Esophagus squamous epithelium (tissue), 5 donors: ENCODE data around the gene NFATC3. TPM values are rescaled to one million over a fixed set of nuclear protein-coding genes. Genes with fewer than 3 reads are reported as not detected.

Experiments used
- DNase-seq: peaks from one replicate; lab custom pipeline; 2025; lab: John Stamatoyannopoulos, UW
- H3K27ac ChIP-seq, 4 donors: fragments of 200-600 bp; sonication (generic); one replicate each; pipeline ENCODE4 v1.5.1; 2016 to 2019; ENCODE audit warnings: mild to moderate bottlenecking in 1 of 4
- H3K27me3 ChIP-seq, 4 donors: fragments of 200-600 bp; sonication (generic); 1 replicate in 3 of 4; 2 replicates in 1 of 4; pipeline versions ENCODE4 v1.5.1 to v1.6.0; 2017 to 2021; ENCODE audit warnings: antibody characterized with exemption in 1 of 4
- H3K36me3 ChIP-seq, 3 donors: fragments of 200-600 bp; sonication (generic); one replicate each; pipeline ENCODE4 v1.5.1; 2016 to 2019
- H3K4me1 ChIP-seq, 3 donors: fragments of 200-600 bp; sonication (generic); one replicate each; pipeline ENCODE4 v1.5.1; 2017 to 2019
- H3K4me3 ChIP-seq, 4 donors: fragments of 200-600 bp; sonication (generic); 1 replicate in 3 of 4; 2 replicates in 1 of 4; pipeline ENCODE4 v1.5.1; 2016 to 2019; ENCODE audit warnings: mild to moderate bottlenecking in 2 of 4, moderate library complexity in 1 of 4
- H3K9me3 ChIP-seq, 3 donors: fragments of 200-600 bp; sonication (generic); one replicate each; pipeline ENCODE4 v1.5.1; 2016 to 2019
- CTCF ChIP-seq, 6 experiments: fragments of 450-650 bp in 4 of 6; fragments of 200-600 bp in 2 of 6; sonication (generic) in 2 of 6; IDR thresholded peaks; one replicate each; pipeline ENCODE4 v1.5.1; 2016 to 2019; ENCODE audit warnings: antibody characterized with exemption in 6 of 6, mild to moderate bottlenecking in 4 of 6, moderate library complexity in 4 of 6
- POLR2A ChIP-seq, 4 donors: fragments of 450-650 bp; IDR thresholded peaks; one replicate each; pipeline ENCODE4 v1.6.1; 2017; ENCODE audit warnings: antibody characterized with exemption in 4 of 4, mild to moderate bottlenecking in 4 of 4, moderate library complexity in 3 of 4
- WGBS, 2 donors: methylation state at CpG; one replicate each; pipeline ENCODE4 v1.1.5; 2018; 5-methylcytosine and 5-hydroxymethylcytosine counted together
- intact Hi-C: fragments of 100-400 bp; cut with DNase I; formaldehyde crosslinking; loops from one replicate; pipeline ENCODE4 v1.15.0; 2022
- total RNA-seq, 4 donors: library from RNA; depleted of rRNA; stranded (reverse); fragments of >200 nt; gene quantifications; one replicate each; pipeline ENCODE4 v1.1.0, GENCODE V29; 2016
- donor health status: DM: yes; HTN: yes; CAD: no.

Gene NFATC3
- total RNA-seq, 4 donors from 2014 or later, result 18.6 to 30.9 (median 20.5) TPM

GRCh38 chr16:68253721-68254120, 168.6 kb downstream of the NFATC3 start:
- Histone ChIP-seq H3K4me1 (peaks cover 3 to 15% (median 8%) of the 10 kb centered on the region in 3 donors), H3K9me3 (no peaks in the 10 kb centered on the region), H3K27ac (no peak overlapping the region), H3K4me3 (no peak overlapping the region), H3K27me3 (no peaks in the 10 kb centered on the region), H3K36me3 (peaks cover 0 to 99% (median 13%) of the 10 kb centered on the region in 3 donors)
- TF ChIP-seq POLR2A (IDR thresholded peaks at IDR 0.05), result no peak
- no peak for DNase-seq
- intact Hi-C loops, result loop anchor here (10.0 kb wide), 1 partner anchor 61 kb away; the partner anchor contains the start of genes PRMT7 and SLC7A6OS
- WGBS, 2 donors, result 90 to 92% methylated on average over 2 to 4 of the region's 4 CpGs

GRCh38 chr16:68255712-68256111, 170.5 kb downstream of the NFATC3 start:
- Histone ChIP-seq H3K9me3 (no peaks in the 10 kb centered on the region), H3K36me3 (peaks cover 6 to 99% (median 12%) of the 10 kb centered on the region in 3 donors), H3K4me1 (peaks cover 3 to 15% (median 8%) of the 10 kb centered on the region in 3 donors), H3K27ac (no peak overlapping the region), H3K4me3 (no peak overlapping the region), H3K27me3 (no peaks in the 10 kb centered on the region)
- no peak for DNase-seq
- 94 to 95% methylated on average over 4 to 10 of the region's 18 CpGs for WGBS, 2 donors
- intact Hi-C loops, result loop anchor here (10.0 kb wide), 1 partner anchor 59 kb away; the partner anchor contains the start of genes PRMT7 and SLC7A6OS
- TF ChIP-seq POLR2A (IDR thresholded peaks at IDR 0.05), result no peak
- TF ChIP-seq CTCF (IDR thresholded peaks at IDR 0.05), result no peak

GRCh38 chr16:68257251-68257905, 172.2 kb downstream of the NFATC3 start:
- 66 to 87% methylated on average over 5 to 6 of the region's 6 CpGs for WGBS, 2 donors
- Histone ChIP-seq H3K36me3 (peaks cover 6 to 84% (median 12%) of the 10 kb centered on the region in 3 donors), H3K9me3 (no peaks in the 10 kb centered on the region), H3K27ac (peak overlapping the region; percentile 38 to 78 (median 50)), H3K4me3 (no peak overlapping the region), H3K4me1 (peaks cover 3 to 21% (median 8%) of the 10 kb centered on the region in 3 donors), H3K27me3 (no peaks in the 10 kb centered on the region)
- no peak for DNase-seq
- TF ChIP-seq CTCF (IDR thresholded peaks at IDR 0.05) (no peak), POLR2A (IDR thresholded peaks at IDR 0.05) (no peak)
- intact Hi-C loops, result loop anchor here (10.0 kb wide), 1 partner anchor 57 kb away; the partner anchor contains the start of genes PRMT7 and SLC7A6OS

- peak overlapping the region; percentile 38 to 78 (median 50) for H3K27ac ChIP-seq
- intact Hi-C loops, result loop anchor here (10.0 kb wide), 1 partner anchor 57 kb away; the partner anchor contains the start of genes PRMT7 and SLC7A6OS
- no peak for TF ChIP-seq CTCF (IDR thresholded peaks at IDR 0.05)
- no peak for TF ChIP-seq POLR2A (IDR thresholded peaks at IDR 0.05)
- 56 to 62% methylated on average over 7 of the region's 13 CpGs for WGBS, 2 donors
- H3K36me3 ChIP-seq, result peaks cover 6 to 76% (median 12%) of the 10 kb centered on the region in 3 donors
- H3K4me1 ChIP-seq, result peaks cover 3 to 22% (median 8%) of the 10 kb centered on the region in 3 donors
- H3K9me3 ChIP-seq, result no peaks in the 10 kb centered on the region
- no peak overlapping the region for H3K4me3 ChIP-seq
- DNase-seq, result no peak
- H3K27me3 ChIP-seq, result no peaks in the 10 kb centered on the region
These were observed 173.0 kb downstream of the NFATC3 start for GRCh38 chr16:68257906-68258800.

GRCh38 chr16:68259007-68259825, 174.0 kb downstream of the NFATC3 start:
- Histone ChIP-seq H3K27ac (no peak overlapping the region), H3K4me1 (peaks cover 3 to 32% (median 13%) of the 10 kb centered on the region in 3 donors), H3K36me3 (peaks cover 6 to 66% (median 12%) of the 10 kb centered on the region in 3 donors), H3K9me3 (no peaks in the 10 kb centered on the region), H3K27me3 (no peaks in the 10 kb centered on the region), H3K4me3 (no peak overlapping the region)
- TF ChIP-seq POLR2A (IDR thresholded peaks at IDR 0.05) (no peak), CTCF (IDR thresholded peaks at IDR 0.05) (no peak)
- no peak for DNase-seq
- intact Hi-C loops, result loop anchor here (10.0 kb wide), 1 partner anchor 56 kb away; the partner anchor contains the start of genes PRMT7 and SLC7A6OS
- WGBS, 2 donors, result 81 to 94% methylated on average over 3 to 9 of the region's 27 CpGs
